Right lobe of liver (tissue), 4 donors: ENCODE measurements around the gene BRD4.

Experiments used
- POLR2A ChIP-seq: fragments of 450-650 bp; IDR thresholded peaks from one replicate; pipeline ENCODE4 v1.6.1; 2017; ENCODE audit warnings: antibody characterized with exemption, mild to moderate bottlenecking
- TF ChIP-seq, protein P1 (sequence below), 4 donors: fragments of 200-600 bp in 3 of 4; fragments of 450-650 bp in 1 of 4; IDR thresholded peaks; one replicate each; pipeline versions ENCODE4 v1.5.1 to v1.8.0; 2016 to 2022; ENCODE audit warnings: antibody characterized with exemption in 4 of 4, mild to moderate bottlenecking in 2 of 4
- donor health status: DM: no; HTN: no; CAD: no.
- donor health status: DM: no; HTN: no; CAD: no.
- donor health status: DM: no; HTN: yes; CAD: no.

DNA sequence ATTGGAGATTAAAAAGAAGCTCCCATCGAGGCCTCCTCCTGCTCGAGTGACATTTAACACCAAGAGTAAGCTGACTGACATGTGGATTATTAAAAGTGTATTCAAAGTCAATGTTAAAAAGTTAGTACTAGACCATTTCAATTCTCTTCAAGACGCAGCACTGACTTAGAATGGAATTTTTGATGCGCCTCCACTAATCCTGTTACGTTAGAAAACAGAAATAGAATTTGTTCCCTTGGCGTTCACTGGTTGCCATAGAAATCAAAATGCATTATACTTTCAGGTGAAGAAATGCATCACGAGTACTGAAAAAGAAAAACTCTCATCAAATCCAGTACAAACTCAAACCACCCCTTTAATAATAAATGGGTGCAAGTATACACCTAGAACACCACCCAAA is 42.2 kb downstream of the BRD4 start:
- no peak for TF ChIP-seq POLR2A
- TF ChIP-seq, protein P1, sequence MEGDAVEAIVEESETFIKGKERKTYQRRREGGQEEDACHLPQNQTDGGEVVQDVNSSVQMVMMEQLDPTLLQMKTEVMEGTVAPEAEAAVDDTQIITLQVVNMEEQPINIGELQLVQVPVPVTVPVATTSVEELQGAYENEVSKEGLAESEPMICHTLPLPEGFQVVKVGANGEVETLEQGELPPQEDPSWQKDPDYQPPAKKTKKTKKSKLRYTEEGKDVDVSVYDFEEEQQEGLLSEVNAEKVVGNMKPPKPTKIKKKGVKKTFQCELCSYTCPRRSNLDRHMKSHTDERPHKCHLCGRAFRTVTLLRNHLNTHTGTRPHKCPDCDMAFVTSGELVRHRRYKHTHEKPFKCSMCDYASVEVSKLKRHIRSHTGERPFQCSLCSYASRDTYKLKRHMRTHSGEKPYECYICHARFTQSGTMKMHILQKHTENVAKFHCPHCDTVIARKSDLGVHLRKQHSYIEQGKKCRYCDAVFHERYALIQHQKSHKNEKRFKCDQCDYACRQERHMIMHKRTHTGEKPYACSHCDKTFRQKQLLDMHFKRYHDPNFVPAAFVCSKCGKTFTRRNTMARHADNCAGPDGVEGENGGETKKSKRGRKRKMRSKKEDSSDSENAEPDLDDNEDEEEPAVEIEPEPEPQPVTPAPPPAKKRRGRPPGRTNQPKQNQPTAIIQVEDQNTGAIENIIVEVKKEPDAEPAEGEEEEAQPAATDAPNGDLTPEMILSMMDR (IDR thresholded peaks at IDR 0.05), result no peak
